KOPT-K1 (cell line): Measurements from ENCODE around the gene GPR132.
"Not testable (repeated sequence)": the region's sequence is repeated elsewhere in the genome, so short reads cannot be mapped to it uniquely, and the experiment has no call there.

ENCODE experiments used
- H3K27ac ChIP-seq: fragments of 200-600 bp; sonication (generic); 2 replicates; pipeline ENCODE4 v1.5.1; 2016; ENCODE audit warnings: antibody characterized with exemption, mild to moderate bottlenecking, low read depth, low read length; ENCODE audit not compliant: poor library complexity, severe bottlenecking
- H3K36me3 ChIP-seq: fragments of 200-600 bp; sonication (generic); 2 replicates; pipeline ENCODE4 v1.5.1; 2017; ENCODE audit warnings: antibody characterized with exemption, mild to moderate bottlenecking, low read length, moderate library complexity; ENCODE audit not compliant: insufficient read depth
- H3K9me3 ChIP-seq: fragments of 200-600 bp; sonication (generic); 2 replicates; pipeline ENCODE4 v1.5.1; 2017; ENCODE audit warnings: antibody characterized with exemption, low read length, mild to moderate bottlenecking; ENCODE audit not compliant: insufficient read depth, poor library complexity, severe bottlenecking

GPR132 gene

GRCh38 chr14:105072892-105073719 lies 7.9 kb upstream of the GPR132 start:
- Histone ChIP-seq H3K36me3 (no peaks in the 10 kb centered on the region), H3K9me3 (no peaks in the 10 kb centered on the region), H3K27ac (no peak overlapping the region)

GRCh38 chr14:105072381-105072861 lies 7.2 kb upstream of the GPR132 start:
- H3K27ac ChIP-seq: no peak overlapping the region
- H3K9me3 ChIP-seq: no peaks in the 10 kb centered on the region
- no peaks in the 10 kb centered on the region for H3K36me3 ChIP-seq

GRCh38 chr14:105071942-105072341 lies 6.7 kb upstream of the GPR132 start:
- Histone ChIP-seq H3K36me3 (no peaks in the 10 kb centered on the region), H3K9me3 (no peaks in the 10 kb centered on the region), H3K27ac (no peak overlapping the region)

- Histone ChIP-seq H3K36me3 (no peaks in the 10 kb centered on the region), H3K9me3 (no peaks in the 10 kb centered on the region), H3K27ac (no peak overlapping the region)
Measured at GRCh38 chr14:105071326-105071725, 6.1 kb upstream of the GPR132 start.

GRCh38 chr14:105070760-105071137 lies 5.5 kb upstream of the GPR132 start:
- H3K36me3 ChIP-seq: no peaks in the 10 kb centered on the region
- no peak overlapping the region for H3K27ac ChIP-seq
- H3K9me3 ChIP-seq: no peaks in the 10 kb centered on the region

- H3K27ac ChIP-seq: no peak overlapping the region
- H3K9me3 ChIP-seq: no peaks in the 10 kb centered on the region
- H3K36me3 ChIP-seq: no peaks in the 10 kb centered on the region
Measured at GRCh38 chr14:105069871-105070759, 4.9 kb upstream of the GPR132 start.

GRCh38 chr14:105069522-105069870 lies 4.3 kb upstream of the GPR132 start:
- no peaks in the 10 kb centered on the region for H3K9me3 ChIP-seq
- H3K27ac ChIP-seq: no peak overlapping the region
- H3K36me3 ChIP-seq: no peaks in the 10 kb centered on the region

GRCh38 chr14:105068818-105069217 lies 3.6 kb upstream of the GPR132 start:
- Histone ChIP-seq H3K36me3 (no peaks in the 10 kb centered on the region), H3K27ac (no peak overlapping the region), H3K9me3 (no peaks in the 10 kb centered on the region)

GRCh38 chr14:105067969-105068301 lies 2.7 kb upstream of the GPR132 start:
- Histone ChIP-seq H3K27ac (no peak overlapping the region), H3K9me3 (no peaks in the 10 kb centered on the region), H3K36me3 (no peaks in the 10 kb centered on the region)

- H3K36me3 ChIP-seq: no peaks in the 10 kb centered on the region
- no peaks in the 10 kb centered on the region for H3K9me3 ChIP-seq
- no peak overlapping the region for H3K27ac ChIP-seq
Measured at GRCh38 chr14:105067140-105067968, 2.1 kb upstream of the GPR132 start.

- Histone ChIP-seq H3K9me3 (no peaks in the 10 kb centered on the region), H3K36me3 (no peaks in the 10 kb centered on the region), H3K27ac (no peak overlapping the region)
Measured at GRCh38 chr14:105066240-105067071, 1.2 kb upstream of the GPR132 start.

GRCh38 chr14:105064721-105065143 lies 498 bp downstream of the GPR132 start:
- Histone ChIP-seq H3K9me3 (no peaks in the 10 kb centered on the region), H3K36me3 (no peaks in the 10 kb centered on the region), H3K27ac (no peak overlapping the region)

- H3K9me3 ChIP-seq: no peaks in the 10 kb centered on the region
- H3K27ac ChIP-seq: no peak overlapping the region
- no peaks in the 10 kb centered on the region for H3K36me3 ChIP-seq
Measured at GRCh38 chr14:105064001-105064400, 1.2 kb downstream of the GPR132 start.

GRCh38 chr14:105063506-105063905 lies 1.7 kb downstream of the GPR132 start:
- not testable (repeated sequence) for H3K9me3 ChIP-seq, H3K27ac ChIP-seq, H3K36me3 ChIP-seq
